ENCODE results near the gene RAB14. TPM values are rescaled to one million over a fixed set of nuclear protein-coding genes. Genes with fewer than 3 reads are reported as not detected.

RAB14 gene
- polyA plus RNA-seq, 1 experiment: 18.3 TPM

GRCh38 chr9:121150188-121150587 lies 51.5 kb downstream of the RAB14 start:
- Histone ChIP-seq H3K36me3 (ENCODE audit: control insufficient read depth, insufficient read depth, low read length) (peaks cover 6% of the 10 kb centered on the region), H3K4me3 (ENCODE audit: low read depth, low read length) (no peak overlapping the region), H3K27me3 (ENCODE audit: control insufficient read depth, insufficient read depth, low read length) (no peaks in the 10 kb centered on the region)
- ChIA-PET POLR2A (no interaction called here), CTCF (no interaction called here)
- no peak for TF ChIP-seq CTCF (IDR thresholded peaks at IDR 0.05; ENCODE audit: insufficient read depth, low read depth, low read length)
- DNase-seq (ENCODE audit: low read depth): no peak

- TF ChIP-seq CTCF (IDR thresholded peaks at IDR 0.05; ENCODE audit: insufficient read depth, low read depth, low read length): no peak
- H3K27me3 ChIP-seq (ENCODE audit: control insufficient read depth, insufficient read depth, low read length): no peaks in the 10 kb centered on the region
- H3K4me3 ChIP-seq (ENCODE audit: low read depth, low read length): no peak overlapping the region
- CTCF ChIA-PET: interaction anchor here (0.6 to 1.5 kb wide), 3 partner anchors 11 to 163 kb away, joined by 3 to 4 read pairs (median 3); no protein-coding TSS in a partner anchor
- DNase-seq (ENCODE audit: low read depth): no peak
- peaks cover 6% of the 10 kb centered on the region for H3K36me3 ChIP-seq (ENCODE audit: control insufficient read depth, insufficient read depth, low read length)
- POLR2A ChIA-PET: no interaction called here
Measured at GRCh38 chr9:121144482-121144881, 57.2 kb downstream of the RAB14 start.

GRCh38 chr9:121143771-121144170 lies 57.9 kb downstream of the RAB14 start:
- no peak for TF ChIP-seq CTCF (IDR thresholded peaks at IDR 0.05; ENCODE audit: insufficient read depth, low read depth, low read length)
- Histone ChIP-seq H3K36me3 (ENCODE audit: control insufficient read depth, insufficient read depth, low read length) (peaks cover 3% of the 10 kb centered on the region), H3K27me3 (ENCODE audit: control insufficient read depth, insufficient read depth, low read length) (no peaks in the 10 kb centered on the region), H3K4me3 (ENCODE audit: low read depth, low read length) (no peak overlapping the region)
- ChIA-PET CTCF (interaction anchor here (1.5 kb wide), 1 partner anchor 11 kb away, joined by 4 read pairs; no protein-coding TSS in a partner anchor), POLR2A (no interaction called here)
- no peak for DNase-seq (ENCODE audit: low read depth)

GRCh38 chr9:121141706-121142105 lies 60.0 kb downstream of the RAB14 start:
- DNase-seq (ENCODE audit: low read depth): no peak
- no peaks in the 10 kb centered on the region for H3K27me3 ChIP-seq (ENCODE audit: control insufficient read depth, insufficient read depth, low read length)
- CTCF ChIA-PET: interaction anchor here (0.9 to 1.3 kb wide), 3 partner anchors 27 to 161 kb away, joined by 3 to 4 read pairs (median 3); no protein-coding TSS in a partner anchor
- TF ChIP-seq CTCF (IDR thresholded peaks at IDR 0.05; ENCODE audit: insufficient read depth, low read depth, low read length): no peak
- H3K36me3 ChIP-seq (ENCODE audit: control insufficient read depth, insufficient read depth, low read length): no peaks in the 10 kb centered on the region; the same call in 1 of the 2 replicates
- POLR2A ChIA-PET: no interaction called here
- no peak overlapping the region for H3K4me3 ChIP-seq (ENCODE audit: low read depth, low read length)

- Histone ChIP-seq H3K36me3 (ENCODE audit: control insufficient read depth, insufficient read depth, low read length) (no peaks in the 10 kb centered on the region; the same call in 1 of the 2 replicates), H3K4me3 (ENCODE audit: low read depth, low read length) (no peak overlapping the region), H3K27me3 (ENCODE audit: control insufficient read depth, insufficient read depth, low read length) (no peaks in the 10 kb centered on the region)
- no peak for TF ChIP-seq CTCF (IDR thresholded peaks at IDR 0.05; ENCODE audit: insufficient read depth, low read depth, low read length)
- ChIA-PET CTCF (no interaction called here), POLR2A (no interaction called here)
- no peak for DNase-seq (ENCODE audit: low read depth)
Measured at GRCh38 chr9:121141306-121141705, 60.4 kb downstream of the RAB14 start.
